Measurements from ENCODE around the gene ZNF284. TPM values are rescaled to one million over a fixed set of nuclear protein-coding genes. Genes with fewer than 3 reads are reported as not detected.

ZNF284 gene
- total and polyA plus RNA-seq, 2 donors (not counting 1 experiment from before 2014, with no cell fraction given), result 2.1 to 3.3 TPM

DNA sequence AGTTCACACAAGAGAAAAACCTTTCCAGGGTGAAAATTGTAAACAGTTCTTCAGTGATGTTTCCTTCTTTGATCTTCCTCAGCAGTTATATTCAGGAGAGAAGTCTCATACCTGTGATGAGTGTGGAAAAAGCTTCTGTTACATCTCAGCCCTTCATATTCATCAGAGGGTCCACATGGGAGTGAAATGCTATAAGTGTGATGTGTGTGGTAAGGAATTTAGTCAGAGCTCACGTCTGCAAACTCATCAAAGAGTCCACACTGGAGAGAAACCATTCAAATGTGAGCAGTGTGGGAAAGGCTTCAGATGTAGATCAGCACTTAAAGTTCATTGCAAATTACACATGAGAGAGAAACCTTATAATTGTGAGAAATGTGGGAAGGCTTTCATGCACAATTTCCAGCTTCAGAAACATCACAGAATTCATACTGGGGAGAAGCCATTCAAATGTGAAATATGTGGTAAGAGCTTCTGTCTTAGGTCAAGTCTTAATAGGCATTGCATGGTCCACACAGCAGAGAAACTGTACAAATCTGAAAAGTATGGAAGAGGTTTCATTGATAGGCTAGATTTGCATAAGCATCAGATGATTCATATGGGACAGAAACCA is 39.9 kb upstream of the ZNF284 start:
- Histone ChIP-seq H3K4me2 (replicated peaks; ENCODE audit: low read depth, low read length, poor library complexity, severe bottlenecking) (no peak overlapping the region), H3K4me3 (ENCODE audit: control extremely low read depth in 1 of 5, extremely low read depth in 1 of 5, insufficient read depth in 1 of 5, low read depth in 2 of 5, low read length in 4 of 5) (peak overlapping the region in 1 of 5 experiments; percentile 18), H3K27me3 (replicated peaks in 1 of 4; ENCODE audit: control extremely low read depth in 1 of 4, control insufficient read depth in 3 of 4, insufficient read depth in 4 of 4, low read length in 3 of 4) (no peaks in the 10 kb centered on the region), H3K4me1 (ENCODE audit: control insufficient read depth in 2 of 2, insufficient read depth in 2 of 2, low read length in 2 of 2) (no peaks in the 10 kb centered on the region), H4K20me1 (ENCODE audit: control insufficient read depth, insufficient read depth, low read length, poor library complexity, severe bottlenecking) (no peaks in the 10 kb centered on the region), H3K79me2 (ENCODE audit: control insufficient read depth, insufficient read depth, low read length) (no peaks in the 10 kb centered on the region), H3K9ac (ENCODE audit: low read length) (no peak overlapping the region), H3K36me3 (replicated peaks in 1 of 2; ENCODE audit: control extremely low read depth in 1 of 2, control insufficient read depth in 1 of 2, extremely low read depth in 1 of 2, insufficient read depth in 2 of 2, low read length in 1 of 2) (peaks cover 29 to 54% of the 10 kb centered on the region in 2 experiments), H3K27ac (ENCODE audit: low read length in 2 of 2) (no peak overlapping the region), H3K9me3 (ENCODE audit: control extremely low read depth in 1 of 3, control insufficient read depth in 2 of 3, insufficient read depth in 1 of 3, low read length in 2 of 3) (peaks cover 25 to 77% (median 40%) of the 10 kb centered on the region in 3 donors), H2AFZ (ENCODE audit: insufficient read depth, low read depth, low read length, poor library complexity, severe bottlenecking) (no peak overlapping the region)
- no peak overlapping the region for H3K27ac Mint-ChIP-seq
- peaks cover 1% of the 10 kb centered on the region for H3K4me1 Mint-ChIP-seq
- 71% methylated on average over 1 of the region's 1 CpG for whole genome bisulfite sequencing (ENCODE audit: insufficient coverage)
- ATAC-seq (ENCODE audit: low read depth) (no peak), DNase-seq (no peak)
- H3K9me3 Mint-ChIP-seq (ENCODE audit: insufficient read depth), result peaks cover 25% of the 10 kb centered on the region
- ChIA-PET CTCF (no interaction called here), POLR2A (no interaction called here)
- H3K4me3 Mint-ChIP-seq, result no peak overlapping the region
- no peaks in the 10 kb centered on the region for H3K27me3 Mint-ChIP-seq
- no peak for TF ChIP-seq EZH2 (IDR thresholded peaks at IDR 0.05; ENCODE audit: borderline replicate concordance, insufficient read depth, low read depth, low read length, poor library complexity, severe bottlenecking)
- no peak for TF ChIP-seq CTCF (IDR thresholded peaks at IDR 0.05)
- intact Hi-C loops (cut with micrococcal nuclease), result no loop called here

GRCh38 chr19:44042147-44042546 is 29.8 kb upstream of the ZNF284 start:
- peaks cover 21% of the 10 kb centered on the region for H3K9me3 Mint-ChIP-seq (ENCODE audit: insufficient read depth)
- ATAC-seq (ENCODE audit: low read depth), result no peak

More at GRCh38 chr19:44042147-44042546, 29.8 kb upstream of the ZNF284 start:
- Histone ChIP-seq H4K20me1 (ENCODE audit: control insufficient read depth, insufficient read depth, low read length, poor library complexity, severe bottlenecking) (no peaks in the 10 kb centered on the region), H3K27ac (ENCODE audit: low read length in 2 of 2) (no peak overlapping the region), H3K79me2 (ENCODE audit: control insufficient read depth, insufficient read depth, low read length) (no peaks in the 10 kb centered on the region), H2AFZ (ENCODE audit: insufficient read depth, low read depth, low read length, poor library complexity, severe bottlenecking) (no peak overlapping the region), H3K9me3 (ENCODE audit: control extremely low read depth in 1 of 3, control insufficient read depth in 2 of 3, insufficient read depth in 1 of 3, low read length in 2 of 3) (peaks cover 2 to 10% (median 5%) of the 10 kb centered on the region in 3 donors), H3K9ac (ENCODE audit: low read length) (no peak overlapping the region), H3K4me3 (ENCODE audit: control extremely low read depth in 1 of 5, extremely low read depth in 1 of 5, insufficient read depth in 1 of 5, low read depth in 2 of 5, low read length in 4 of 5) (no peak overlapping the region), H3K4me1 (ENCODE audit: control insufficient read depth in 2 of 2, insufficient read depth in 2 of 2, low read length in 2 of 2) (no peaks in the 10 kb centered on the region), H3K4me2 (replicated peaks; ENCODE audit: low read depth, low read length, poor library complexity, severe bottlenecking) (no peak overlapping the region), H3K36me3 (replicated peaks in 1 of 2; ENCODE audit: control extremely low read depth in 1 of 2, control insufficient read depth in 1 of 2, extremely low read depth in 1 of 2, insufficient read depth in 2 of 2, low read length in 1 of 2) (no peaks in the 10 kb centered on the region), H3K27me3 (replicated peaks in 1 of 4; ENCODE audit: control extremely low read depth in 1 of 4, control insufficient read depth in 3 of 4, insufficient read depth in 4 of 4, low read length in 3 of 4) (peaks cover 0 to 8% (median 0%) of the 10 kb centered on the region in 4 experiments)
- H3K27ac Mint-ChIP-seq, result no peak overlapping the region
- POLR2A ChIA-PET, result interaction anchor here (1.0 kb wide), 1 partner anchor 13 kb away, joined by 3 read pairs; no protein-coding TSS in a partner anchor
- intact Hi-C loops (cut with micrococcal nuclease), result no loop called here
- CTCF ChIA-PET, result no interaction called here
- no peak for DNase-seq
- H3K4me1 Mint-ChIP-seq, result no peaks in the 10 kb centered on the region
- no peak overlapping the region for H3K4me3 Mint-ChIP-seq
- TF ChIP-seq EZH2 (IDR thresholded peaks at IDR 0.05; ENCODE audit: borderline replicate concordance, insufficient read depth, low read depth, low read length, poor library complexity, severe bottlenecking) (no peak), CTCF (IDR thresholded peaks at IDR 0.05) (no peak)
- WGBS (ENCODE audit: insufficient coverage), result 100% methylated on average over 1 of the region's 2 CpGs
- peaks cover 34% of the 10 kb centered on the region for H3K27me3 Mint-ChIP-seq
